ENCODE measurements around the gene EHMT1.

Gene EHMT1

GRCh38 chr9:137638680-137639079 lies 19.9 kb downstream of the EHMT1 start:
- DNase-seq (ENCODE audit: extremely low read depth, low read depth), result no peak
- TF ChIP-seq CTCF (IDR thresholded peaks at IDR 0.05; ENCODE audit: low read depth, low read length, missing control alignments), result no peak
- H3K4me3 ChIP-seq (replicated peaks; ENCODE audit: low read depth, low read length), result no peak overlapping the region

DNA sequence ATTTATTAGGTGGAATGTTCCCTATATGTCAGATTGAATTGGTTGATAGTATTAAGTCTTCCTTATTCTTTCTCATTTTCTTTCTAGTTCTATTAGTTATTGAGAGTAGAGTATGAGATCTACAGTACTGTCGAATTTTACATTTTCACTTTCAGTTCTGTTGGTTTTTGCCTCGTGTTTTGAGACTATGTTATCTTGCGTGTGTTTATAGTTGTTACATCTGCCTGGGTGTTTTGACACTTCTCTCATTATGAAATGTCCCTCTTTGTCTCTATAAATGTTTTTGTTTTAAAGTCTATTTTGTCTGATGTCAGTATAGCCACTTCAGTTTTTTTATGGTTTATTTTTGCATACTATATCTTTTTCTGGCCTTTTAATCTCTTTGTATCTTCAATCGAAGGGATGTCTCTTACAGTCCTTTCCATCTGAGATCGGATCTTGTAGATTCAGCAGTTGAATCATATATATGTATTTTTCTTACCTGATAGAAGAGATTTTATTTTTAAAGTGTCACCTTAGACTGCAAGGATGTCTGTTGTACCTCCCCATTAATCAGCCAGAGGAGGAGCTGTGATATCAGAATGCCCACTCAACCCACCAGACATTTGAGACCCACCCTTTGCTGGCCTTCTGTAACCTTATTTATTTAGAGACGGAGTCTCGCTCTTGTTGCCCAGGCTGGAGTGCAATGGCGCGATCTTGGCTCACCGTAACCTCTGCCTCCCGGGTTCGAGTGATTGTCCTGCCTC lies 20.7 kb downstream of the EHMT1 start:
- H3K4me3 ChIP-seq (replicated peaks; ENCODE audit: low read depth, low read length), result no peak overlapping the region
- no peak for DNase-seq (ENCODE audit: extremely low read depth, low read depth)
- TF ChIP-seq CTCF (IDR thresholded peaks at IDR 0.05; ENCODE audit: low read depth, low read length, missing control alignments), result no peak

- TF ChIP-seq CTCF (IDR thresholded peaks at IDR 0.05; ENCODE audit: low read depth, low read length, missing control alignments), result no peak
- DNase-seq (ENCODE audit: extremely low read depth, low read depth), result no peak
- no peak overlapping the region for H3K4me3 ChIP-seq (replicated peaks; ENCODE audit: low read depth, low read length)
These were observed 22.1 kb downstream of the EHMT1 start for GRCh38 chr9:137640862-137641261.

DNA sequence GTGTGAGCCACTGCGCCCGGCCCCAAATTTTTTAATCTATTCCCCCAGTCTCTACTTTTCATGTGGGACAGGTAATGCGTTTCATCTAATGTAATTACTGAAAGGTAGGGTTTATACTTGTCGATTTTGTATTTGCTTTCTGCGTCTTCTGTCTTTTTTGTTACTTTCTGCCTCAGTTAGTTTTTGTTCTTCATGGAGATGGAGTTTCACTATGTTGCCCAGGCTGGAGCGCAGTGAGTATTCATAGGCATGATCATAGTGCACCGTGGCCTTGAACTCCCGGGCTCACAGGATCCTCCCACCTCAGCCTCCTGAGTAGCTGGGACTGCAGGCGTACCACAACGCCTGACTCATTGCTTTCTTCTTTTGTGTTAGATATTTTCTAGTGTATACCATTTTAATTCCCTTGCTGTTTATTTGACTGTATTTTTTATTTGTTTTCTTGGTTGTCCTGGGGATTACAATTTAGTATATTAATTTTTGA lies 23.4 kb downstream of the EHMT1 start:
- DNase-seq (ENCODE audit: extremely low read depth, low read depth), result no peak
- no peak overlapping the region for H3K4me3 ChIP-seq (replicated peaks; ENCODE audit: low read depth, low read length)
- no peak for TF ChIP-seq CTCF (IDR thresholded peaks at IDR 0.05; ENCODE audit: low read depth, low read length, missing control alignments)

DNA sequence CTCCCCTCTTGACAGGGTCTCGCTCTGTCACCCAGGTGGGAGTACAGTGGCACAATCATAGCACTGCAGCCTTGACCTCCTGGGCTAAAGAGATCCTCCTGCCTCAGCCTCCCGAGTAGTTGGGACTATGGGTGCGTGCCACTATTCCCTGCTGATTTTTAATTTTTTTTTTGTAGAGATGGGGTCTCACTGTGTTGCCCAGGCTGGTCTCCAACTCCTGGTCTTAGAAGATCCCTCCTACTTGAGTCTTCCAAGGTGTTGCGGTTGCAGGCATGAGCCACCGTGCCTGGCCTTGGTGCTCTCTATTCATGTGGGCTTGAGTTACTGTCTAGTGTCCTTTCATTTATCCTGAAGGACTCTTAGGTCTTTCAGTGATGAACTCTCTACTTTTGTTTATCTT lies 24.1 kb downstream of the EHMT1 start:
- DNase-seq (ENCODE audit: extremely low read depth, low read depth), result no peak
- H3K4me3 ChIP-seq (replicated peaks; ENCODE audit: low read depth, low read length), result no peak overlapping the region
- no peak for TF ChIP-seq CTCF (IDR thresholded peaks at IDR 0.05; ENCODE audit: low read depth, low read length, missing control alignments)

GRCh38 chr9:137643921-137644320 lies 25.1 kb downstream of the EHMT1 start:
- DNase-seq (ENCODE audit: extremely low read depth, low read depth), result no peak
- no peak for TF ChIP-seq CTCF (IDR thresholded peaks at IDR 0.05; ENCODE audit: low read depth, low read length, missing control alignments)

DNA sequence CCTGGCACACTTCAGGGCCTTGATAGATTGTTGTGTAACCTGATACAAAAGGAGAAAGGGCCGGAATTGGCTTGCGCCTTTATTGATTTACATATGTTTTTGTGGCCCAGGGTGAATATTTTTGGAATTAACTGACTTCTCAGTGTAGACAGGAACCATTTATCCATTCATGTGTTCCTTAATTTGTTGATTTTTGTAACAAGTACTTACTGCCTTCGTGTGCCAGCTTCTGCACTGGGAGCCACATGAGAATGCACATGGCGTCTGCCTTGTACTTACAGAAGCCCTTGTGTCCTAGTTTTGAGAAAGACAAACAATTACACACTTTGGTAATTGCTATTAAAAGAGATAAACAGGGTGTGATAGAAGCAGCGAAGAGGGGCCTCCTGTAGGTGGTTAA lies 26.4 kb downstream of the EHMT1 start:
- TF ChIP-seq CTCF (IDR thresholded peaks at IDR 0.05; ENCODE audit: low read depth, low read length, missing control alignments), result no peak
- H3K4me3 ChIP-seq (replicated peaks; ENCODE audit: low read depth, low read length), result no peak overlapping the region
- DNase-seq (ENCODE audit: extremely low read depth, low read depth), result no peak

More at GRCh38 chr9:137643921-137644320, 25.1 kb downstream of the EHMT1 start:
- no peak overlapping the region for H3K4me3 ChIP-seq (replicated peaks; ENCODE audit: low read depth, low read length)

All from HFF-Myc (cell line).